Measurements from ENCODE around the gene RFX4. TPM values are rescaled to one million over a fixed set of nuclear protein-coding genes. Genes with fewer than 3 reads are reported as not detected.

Gene RFX4
- total and polyA plus RNA-seq, 2 of the 8 experiments (the other 6 are each of a cell fraction or from before 2014, with no cell fraction given) = 0.06 TPM; not detected in 1

DNA sequence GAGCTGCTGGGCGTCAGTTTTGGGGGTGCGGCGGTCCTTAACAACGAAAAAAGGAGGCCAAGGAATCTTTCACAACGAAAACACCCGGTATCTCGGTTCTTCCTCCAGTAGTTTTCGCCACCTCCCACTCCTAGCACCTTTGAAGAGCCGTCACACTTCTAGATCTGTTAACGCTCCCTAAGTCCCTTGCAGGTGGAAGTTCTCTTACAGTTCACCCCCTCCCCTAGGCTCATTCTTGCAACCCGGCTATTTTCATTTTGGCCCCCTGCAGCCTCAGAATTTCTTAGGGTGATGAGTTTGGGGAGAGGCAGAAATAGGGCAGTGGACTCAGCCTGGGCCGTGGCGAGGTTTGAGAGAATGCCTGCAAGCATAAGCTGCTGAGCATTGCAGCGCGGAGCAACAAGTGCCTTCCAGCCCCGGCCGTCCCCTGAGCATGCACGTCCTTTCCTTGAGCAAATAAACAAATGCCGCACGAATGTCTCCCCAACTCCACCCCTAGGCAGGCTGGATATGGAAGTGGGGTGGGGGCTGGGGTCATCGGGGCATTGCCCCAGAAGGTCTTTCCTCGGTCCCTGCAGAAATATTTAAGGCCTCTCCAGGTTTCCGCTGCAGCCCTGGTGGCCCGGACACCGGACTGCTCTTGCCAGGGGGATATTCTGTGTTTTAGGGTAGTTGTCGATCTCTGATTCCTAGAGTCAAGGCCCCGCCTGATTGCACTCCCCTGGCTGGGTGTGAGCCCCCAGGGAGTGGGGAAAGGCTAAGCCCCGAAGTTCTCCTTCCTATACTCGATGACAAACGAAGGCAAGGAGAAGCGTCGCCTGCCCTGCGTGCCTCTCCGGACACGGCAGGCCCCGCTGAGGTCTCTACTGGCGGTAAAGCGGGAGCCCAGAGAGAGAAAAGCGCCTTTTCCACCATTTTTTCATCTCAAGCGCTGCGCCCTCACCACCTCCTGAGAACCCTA lies 1.6 kb downstream of the RFX4 start (continued):
- no peak for TF ChIP-seq ASH2L (IDR thresholded peaks at IDR 0.05; ENCODE audit: low read length)
- no peak for TF ChIP-seq SAP30 (IDR thresholded peaks at IDR 0.05; ENCODE audit: insufficient read depth, insufficient replicate concordance, low read length)
